CD4-positive, alpha-beta T cell treated with Interleukin-15 for 1 hour (primary cell): ENCODE data around the gene ERG.

Experiments used
- DNase-seq: peaks from one replicate; pipeline ENCODE4 v3.0.0-alpha.2; 2020

The ERG gene

DNA sequence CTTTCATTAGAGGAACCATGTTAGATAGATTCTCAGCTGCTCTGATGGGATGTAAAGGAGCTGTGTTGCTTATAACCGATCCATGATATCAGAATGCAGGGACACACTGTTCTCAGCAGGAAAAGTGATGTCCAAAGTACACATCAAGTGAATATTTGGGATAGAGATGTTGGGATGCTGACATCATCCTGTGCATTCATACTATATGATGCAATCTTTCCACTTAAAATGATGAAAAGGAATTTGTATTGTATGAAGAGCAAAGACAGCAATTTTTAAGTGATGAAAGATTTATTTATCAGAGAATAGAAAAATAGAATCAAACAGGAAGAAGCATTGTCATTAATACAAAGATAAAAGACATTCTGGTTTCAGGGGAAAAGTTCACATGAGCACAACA is 110.1 kb downstream of the ERG start:
- no peak for DNase-seq

GRCh38 chr21:38386967-38387366 is 111.3 kb downstream of the ERG start:
- DNase-seq = no peak

DNA sequence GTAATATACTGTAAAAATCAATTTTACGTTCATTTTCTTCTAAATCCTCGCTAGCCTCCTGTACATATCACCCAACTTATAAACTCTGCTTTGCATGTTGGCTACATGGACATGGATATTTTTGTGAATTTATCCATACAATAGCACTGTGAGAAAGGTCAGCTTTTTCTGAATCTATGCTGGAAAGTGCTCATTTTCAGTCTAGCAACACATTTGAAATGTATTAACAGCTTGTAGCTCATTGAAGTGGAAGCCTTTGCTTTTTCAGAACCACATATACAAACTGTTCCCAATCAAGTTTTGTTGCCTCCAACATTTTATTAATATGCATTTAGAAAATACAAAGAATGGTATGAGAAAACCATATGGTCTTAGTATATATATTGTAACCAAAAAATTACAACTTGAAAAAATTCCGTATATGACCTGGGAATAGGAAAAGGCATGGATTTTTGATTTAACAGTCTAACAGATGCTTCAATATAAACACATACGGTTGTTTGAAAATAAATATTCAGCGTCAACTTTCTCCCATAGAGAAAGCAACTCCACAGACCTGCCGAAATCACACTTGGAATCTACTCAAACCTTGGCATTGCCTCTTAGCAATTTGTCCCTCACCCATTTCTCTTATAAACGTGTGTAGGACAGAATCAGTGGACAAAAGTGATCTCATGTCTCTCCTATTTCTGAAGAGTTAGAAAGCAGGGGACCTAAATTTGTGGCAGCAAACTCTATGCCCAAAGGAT is 112.7 kb downstream of the ERG start:
- DNase-seq = no peak

DNA sequence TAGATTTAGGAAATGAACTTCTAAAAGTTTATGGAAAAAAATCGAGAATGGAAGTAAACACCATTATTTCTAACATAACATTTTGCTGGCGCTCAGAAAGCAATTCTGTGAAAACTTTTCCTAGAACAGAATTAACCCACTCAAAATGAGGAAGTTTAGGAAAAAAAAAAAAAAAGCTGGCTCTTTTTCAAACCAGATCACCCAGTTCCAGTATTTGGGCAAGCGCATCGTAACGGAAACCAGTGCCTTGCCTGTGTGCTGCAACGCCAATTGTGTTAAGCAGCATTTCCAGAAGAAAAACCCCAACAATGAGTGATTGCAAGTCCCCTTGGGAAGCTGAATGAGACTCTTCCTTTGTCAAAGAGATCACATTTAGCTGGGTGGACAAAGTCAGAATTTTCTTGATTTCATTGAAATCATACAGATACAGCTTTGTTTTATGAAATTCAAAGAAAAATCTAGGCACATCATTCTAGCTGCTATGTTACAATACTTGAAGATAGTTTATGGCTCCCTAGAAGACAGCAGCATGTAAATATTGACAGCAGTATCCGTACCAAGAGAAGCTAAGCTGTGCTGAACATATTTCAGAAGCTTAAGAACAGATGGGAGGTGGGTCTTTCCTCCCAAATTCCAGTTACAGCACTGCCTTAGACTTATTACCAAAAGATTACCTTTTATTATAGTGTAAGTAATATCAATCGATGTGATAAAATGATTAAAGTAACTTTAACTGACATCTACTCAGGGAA is 113.4 kb downstream of the ERG start:
- DNase-seq = no peak

GRCh38 chr21:38384238-38384560 is 114.1 kb downstream of the ERG start:
- no peak for DNase-seq

- no peak for DNase-seq
Observed at GRCh38 chr21:38383411-38384237, 114.7 kb downstream of the ERG start.

GRCh38 chr21:38380481-38381137 is 117.7 kb downstream of the ERG start:
- no peak for DNase-seq

DNA sequence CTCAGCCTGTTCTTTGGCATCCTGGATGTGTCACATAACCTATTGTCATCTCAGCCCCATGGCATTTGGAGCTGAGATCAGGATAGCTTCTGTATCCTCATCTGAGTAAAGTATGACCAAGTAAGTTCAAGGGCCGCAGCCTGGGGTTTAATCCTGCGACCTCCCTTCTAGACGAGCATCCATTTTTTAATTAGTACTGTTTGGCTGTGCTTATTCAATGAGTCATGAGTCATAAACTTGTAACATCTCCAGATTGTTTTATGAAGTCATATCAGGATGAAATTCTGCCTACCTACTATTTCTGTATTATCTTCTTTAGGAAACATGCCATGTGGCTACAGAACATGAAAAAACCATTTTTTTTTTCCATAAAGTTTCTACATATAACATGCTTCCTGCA is 119.1 kb downstream of the ERG start:
- DNase-seq = no peak

GRCh38 chr21:38377165-38378088 is 120.8 kb downstream of the ERG start:
- DNase-seq = no peak

- no peak for DNase-seq
Observed at GRCh38 chr21:38376693-38377092, 121.6 kb downstream of the ERG start.

DNA sequence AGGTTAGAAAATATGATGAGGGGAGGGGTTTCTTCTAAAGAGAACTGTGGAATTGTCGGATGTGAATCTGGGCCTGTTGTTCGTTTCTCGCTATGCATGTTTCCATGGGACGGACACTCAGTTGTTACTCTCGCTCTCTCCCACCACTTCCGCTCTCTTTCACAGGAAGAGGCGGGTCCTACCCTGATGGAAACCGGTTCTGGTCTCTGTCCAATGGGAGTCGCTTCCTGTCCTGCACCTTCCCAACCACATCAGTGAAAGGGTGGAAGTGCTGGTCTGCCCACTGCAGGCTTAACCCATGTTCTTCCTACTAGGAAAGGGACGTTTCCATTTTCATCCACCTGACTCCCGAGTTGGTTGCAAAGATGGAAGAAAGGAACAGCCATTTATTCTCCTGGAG is 122.0 kb downstream of the ERG start:
- DNase-seq = peak; percentile 39

DNA sequence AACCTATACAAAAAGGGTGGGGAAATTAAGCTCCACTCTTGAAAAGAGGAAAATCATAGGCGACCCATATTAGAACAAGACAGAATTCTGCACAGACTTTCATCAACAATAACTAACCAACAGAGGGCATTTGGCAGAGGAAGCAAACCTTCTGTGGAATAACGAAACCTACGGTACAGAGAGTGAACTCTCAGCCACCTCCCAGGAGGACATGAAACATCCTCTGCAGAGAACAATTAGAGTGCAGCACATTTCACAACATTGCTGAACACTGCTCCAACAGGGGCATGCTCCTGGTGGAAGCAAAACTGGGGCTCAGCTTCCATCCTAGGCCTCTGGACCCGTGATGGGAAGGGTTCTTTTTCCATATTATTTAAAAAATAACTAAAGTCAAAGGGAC is 130.6 kb downstream of the ERG start:
- DNase-seq = no peak

DNA sequence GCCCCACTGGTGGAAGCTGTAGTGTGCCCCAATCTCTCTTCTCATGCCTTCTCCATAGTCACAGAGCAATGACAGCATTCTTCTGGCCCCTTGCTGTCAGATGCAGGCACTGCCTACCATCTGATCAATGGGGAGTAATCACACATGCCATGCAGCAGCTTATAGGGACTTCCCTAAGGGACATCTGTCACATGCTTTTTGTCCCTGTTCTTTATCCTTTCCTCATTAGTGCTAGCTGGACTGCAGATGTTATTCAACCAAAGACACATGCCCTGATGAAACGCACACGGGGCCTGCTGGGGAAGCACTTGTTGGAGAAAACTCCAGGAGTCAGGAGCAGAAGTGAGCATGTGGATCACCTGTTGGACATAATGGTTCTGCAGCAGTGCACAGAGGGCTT is 132.8 kb downstream of the ERG start:
- no peak for DNase-seq

DNA sequence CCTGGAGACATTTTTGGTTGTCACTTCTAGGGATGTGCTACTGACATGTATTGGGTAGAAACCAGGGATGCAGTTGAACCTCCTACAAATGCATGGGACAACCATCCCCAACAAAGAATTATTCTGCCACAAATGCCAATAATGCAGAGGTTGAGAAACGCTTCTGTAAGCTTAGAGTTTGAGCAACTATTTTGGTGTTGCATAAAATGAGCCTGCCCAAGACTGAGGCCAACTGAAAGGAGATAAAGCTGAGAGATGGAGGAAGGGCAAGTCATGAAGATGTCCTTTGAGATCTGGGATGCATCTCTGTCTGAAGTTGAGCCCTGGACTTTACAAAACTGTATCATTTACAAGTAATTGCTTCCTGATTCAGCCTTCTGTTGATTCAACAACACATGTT is 134.6 kb downstream of the ERG start:
- DNase-seq = no peak

- DNase-seq = no peak
Observed at GRCh38 chr21:38361324-38361723, 137.0 kb downstream of the ERG start.

DNA sequence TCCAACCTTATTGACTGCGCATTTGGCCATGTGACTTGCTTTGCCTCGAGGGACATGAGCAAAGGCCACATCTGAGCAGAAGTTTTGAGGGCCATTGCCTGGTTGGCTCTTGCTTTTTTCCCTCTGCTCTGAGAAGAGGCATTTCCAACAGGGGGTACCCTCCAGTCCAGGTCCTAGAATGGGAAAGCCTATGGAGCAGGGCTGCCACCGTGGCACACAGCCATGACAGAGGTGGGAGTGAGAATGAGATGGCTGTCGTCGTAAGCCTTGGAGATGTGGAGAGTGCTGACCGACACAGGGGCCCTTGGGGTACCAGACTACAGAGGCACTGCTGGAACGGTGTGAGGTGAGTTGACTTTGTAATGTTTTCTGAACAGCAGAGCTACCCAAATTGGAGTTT is 138.4 kb downstream of the ERG start:
- no peak for DNase-seq

GRCh38 chr21:38359090-38359489 is 139.2 kb downstream of the ERG start:
- no peak for DNase-seq

- DNase-seq = no peak
Observed at GRCh38 chr21:38358666-38359065, 139.6 kb downstream of the ERG start.

DNA sequence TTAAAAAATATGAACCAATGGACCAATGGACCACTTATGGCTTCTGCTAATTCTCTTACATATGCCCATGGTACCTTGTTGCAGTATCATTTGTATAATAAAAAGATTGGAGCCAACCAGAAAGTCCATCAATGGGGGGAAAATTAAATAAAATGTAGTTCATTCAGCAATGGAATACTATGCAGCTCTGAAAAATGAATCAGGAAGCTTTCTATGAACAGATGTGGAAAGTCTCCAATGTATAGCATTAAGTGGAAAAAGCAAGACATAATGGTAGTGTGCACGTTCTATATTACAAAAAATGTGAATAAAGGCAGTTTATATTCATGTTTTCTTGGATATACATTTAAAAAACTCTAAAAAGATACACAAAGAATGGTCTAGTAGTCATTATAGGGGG is 140.2 kb downstream of the ERG start:
- DNase-seq = no peak

GRCh38 chr21:38356883-38357625 is 141.2 kb downstream of the ERG start:
- no peak for DNase-seq

- peak; percentile 54 for DNase-seq
Observed at GRCh38 chr21:38355992-38356781, 142.1 kb downstream of the ERG start.
